GM12875 (cell line): ENCODE measurements around the gene ITGB1BP2.
"Not testable (repeated sequence)": the region's sequence is repeated elsewhere in the genome, so short reads cannot be mapped to it uniquely, and the experiment has no call there.

Source experiments
- H3K4me3 ChIP-seq: one replicate; pipeline ENCODE4 v1.5.1; 2011; ENCODE audit warnings: low read depth, low read length, control low read depth
- CTCF ChIP-seq: IDR thresholded peaks from 2 replicates; pipeline ENCODE4 v1.5.1; 2011; ENCODE audit warnings: low read depth, mild to moderate bottlenecking, control low read depth, inconsistent platforms, low read length, moderate library complexity, borderline replicate concordance; ENCODE audit not compliant: insufficient read depth

Gene ITGB1BP2

GRCh38 chrX:71292669-71293365, 8.7 kb upstream of the ITGB1BP2 start:
- TF ChIP-seq CTCF = no peak

GRCh38 chrX:71296806-71297205, 4.7 kb upstream of the ITGB1BP2 start:
- no peak overlapping the region for H3K4me3 ChIP-seq
- TF ChIP-seq CTCF = no peak

More at GRCh38 chrX:71292669-71293365, 8.7 kb upstream of the ITGB1BP2 start:
- no peak overlapping the region for H3K4me3 ChIP-seq

GRCh38 chrX:71298119-71298518, 3.4 kb upstream of the ITGB1BP2 start:
- no peak for TF ChIP-seq CTCF
- H3K4me3 ChIP-seq = no peak overlapping the region

GRCh38 chrX:71300064-71300463, 1.5 kb upstream of the ITGB1BP2 start:
- not testable (repeated sequence) for H3K4me3 ChIP-seq

GRCh38 chrX:71300495-71300894, 1.1 kb upstream of the ITGB1BP2 start:
- H3K4me3 ChIP-seq = not testable (repeated sequence)

GRCh38 chrX:71302461-71303213, 1.1 kb downstream of the ITGB1BP2 start:
- TF ChIP-seq CTCF = no peak
- H3K4me3 ChIP-seq = no peak overlapping the region

GRCh38 chrX:71304561-71304960, 3.0 kb downstream of the ITGB1BP2 start:
- no peak overlapping the region for H3K4me3 ChIP-seq
- TF ChIP-seq CTCF = no peak

GRCh38 chrX:71315917-71316316, 14.4 kb downstream of the ITGB1BP2 start:
- no peak overlapping the region for H3K4me3 ChIP-seq
- no peak for TF ChIP-seq CTCF

GRCh38 chrX:71316959-71317358, 15.4 kb downstream of the ITGB1BP2 start:
- not testable (repeated sequence) for H3K4me3 ChIP-seq
